GM23248 (cell line): ENCODE measurements around the gene ARHGAP24.

Source experiments
- EZH2 ChIP-seq: fragments of 200-600 bp; sonication (generic); IDR thresholded peaks from 2 replicates; pipeline ENCODE4 v1.6.1; 2018; ENCODE audit warnings: antibody characterized with exemption, mild to moderate bottlenecking; ENCODE audit not compliant: insufficient read depth, poor library complexity, severe bottlenecking
- EZH2phosphoT487 ChIP-seq: fragments of 200-600 bp; sonication (generic); IDR thresholded peaks from 2 replicates; pipeline ENCODE4 v1.6.1; 2018; ENCODE audit warnings: antibody characterized with exemption, moderate library complexity, mild to moderate bottlenecking, low read depth; ENCODE audit not compliant: insufficient read depth

- no peak for TF ChIP-seq EZH2phosphoT487
- TF ChIP-seq EZH2, result no peak
Measured at GRCh38 chr4:85861064-85861765, 386.3 kb downstream of the ARHGAP24 start.
